Mesenchymal stem cell (in vitro differentiated cells and primary cell): ENCODE results near the gene BHMT.

Experiments
- DNase-seq: peaks from one replicate; pipeline ENCODE4 v3.0.0-alpha.2; 2013
- H2AFZ ChIP-seq: one replicate; pipeline ENCODE4 v1.6.1; 2013; ENCODE audit warnings: low read depth, mild to moderate bottlenecking, control low read depth, inconsistent platforms, low read length, moderate library complexity
- H2AK5ac ChIP-seq: 2 replicates; pipeline ENCODE4 v1.6.1; 2013; ENCODE audit warnings: low read length, moderate library complexity, mild to moderate bottlenecking, inconsistent platforms; ENCODE audit not compliant: severe bottlenecking
- H2BK120ac ChIP-seq: one replicate; pipeline ENCODE4 v1.6.1; 2013; ENCODE audit warnings: low read depth, mild to moderate bottlenecking, inconsistent platforms, low read length, moderate library complexity
- H2BK12ac ChIP-seq, 2 experiments: one replicate each; pipeline ENCODE4 v1.6.1; 2013; ENCODE audit warnings: inconsistent platforms in 2 of 2, low read length in 2 of 2, mild to moderate bottlenecking in 2 of 2, moderate library complexity in 2 of 2, control low read depth in 1 of 2
- H2BK15ac ChIP-seq: one replicate; pipeline ENCODE4 v1.6.1; 2013; ENCODE audit warnings: mild to moderate bottlenecking, low read depth, inconsistent platforms; ENCODE audit not compliant: poor library complexity, severe bottlenecking
- H2BK5ac ChIP-seq: 2 replicates; pipeline ENCODE4 v1.6.1; 2013; ENCODE audit warnings: low read depth, mild to moderate bottlenecking, low read length, control low read depth, inconsistent platforms; ENCODE audit not compliant: poor library complexity, severe bottlenecking
- H3K14ac ChIP-seq, 2 experiments: one replicate each; pipeline ENCODE4 v1.6.1; 2013; ENCODE audit warnings: inconsistent platforms in 2 of 2, low read length in 2 of 2, control low read depth in 1 of 2, mild to moderate bottlenecking in 1 of 2, moderate library complexity in 1 of 2
- H3K18ac ChIP-seq, 2 experiments: one replicate each; pipeline ENCODE4 v1.6.1; 2013; ENCODE audit warnings: inconsistent platforms in 2 of 2, low read length in 2 of 2, control low read depth in 1 of 2, low read depth in 1 of 2, mild to moderate bottlenecking in 1 of 2
- H3K23ac ChIP-seq, 2 experiments: one replicate each; pipeline ENCODE4 v1.6.1; 2013; ENCODE audit warnings: inconsistent platforms in 2 of 2, low read length in 2 of 2, mild to moderate bottlenecking in 2 of 2, moderate library complexity in 2 of 2, control low read depth in 1 of 2
- H3K27ac ChIP-seq: 2 replicates; pipeline ENCODE4 v1.5.1; 2013; ENCODE audit warnings: mild to moderate bottlenecking, moderate library complexity, low read length, control low read depth, inconsistent platforms; ENCODE audit not compliant: poor library complexity, severe bottlenecking
- H3K27me3 ChIP-seq, 2 experiments: 2 replicates each; pipeline versions ENCODE4 v1.6.1 to v1.7.0; 2013; ENCODE audit warnings: low read length in 2 of 2, mild to moderate bottlenecking in 2 of 2, moderate library complexity in 2 of 2, control low read depth in 1 of 2, inconsistent platforms in 1 of 2; ENCODE audit not compliant: control insufficient read depth in 1 of 2, insufficient read depth in 1 of 2
- H3K36me3 ChIP-seq, 2 experiments: 2 replicates each; pipeline versions ENCODE4 v1.6.1 to v1.7.0; 2013; ENCODE audit warnings: low read length in 2 of 2, control low read depth in 1 of 2, inconsistent platforms in 1 of 2, low read depth in 1 of 2, mild to moderate bottlenecking in 1 of 2; ENCODE audit not compliant: insufficient read depth in 2 of 2, control insufficient read depth in 1 of 2
- H3K4ac ChIP-seq, 2 experiments: one replicate each; pipeline ENCODE4 v1.6.1; 2013; ENCODE audit warnings: inconsistent platforms in 2 of 2, low read length in 2 of 2, mild to moderate bottlenecking in 2 of 2, moderate library complexity in 2 of 2, control low read depth in 1 of 2, low read depth in 1 of 2
- H3K4me1 ChIP-seq: 2 replicates; pipeline ENCODE4 v1.6.1; 2013; ENCODE audit warnings: low read depth, low read length, control low read depth; ENCODE audit not compliant: control insufficient read depth, insufficient read depth
- H3K4me2 ChIP-seq: 2 replicates; pipeline ENCODE4 v1.6.1; 2013; ENCODE audit warnings: low read length, mild to moderate bottlenecking, inconsistent platforms; ENCODE audit not compliant: poor library complexity, severe bottlenecking
- H3K4me3 ChIP-seq, 2 experiments: 2 replicates each; pipeline versions ENCODE4 v1.5.1 to v1.7.0; 2013; ENCODE audit warnings: low read length in 2 of 2, mild to moderate bottlenecking in 2 of 2, control low read depth in 1 of 2, low read depth in 1 of 2; ENCODE audit not compliant: insufficient read depth in 1 of 2
- H3K79me1 ChIP-seq: replicated peaks from 2 replicates; pipeline ENCODE4 v1.6.1; 2013; ENCODE audit warnings: mild to moderate bottlenecking, control low read depth, low read length, inconsistent platforms; ENCODE audit not compliant: poor library complexity, severe bottlenecking
- H3K9ac ChIP-seq: 2 replicates; pipeline ENCODE4 v1.7.0; 2013; ENCODE audit warnings: mild to moderate bottlenecking, low read length, moderate library complexity
- H3K9me3 ChIP-seq: 2 replicates; pipeline ENCODE4 v1.7.0; 2013; ENCODE audit warnings: mild to moderate bottlenecking, low read length; ENCODE audit not compliant: control insufficient read depth
- H4K8ac ChIP-seq: one replicate; pipeline ENCODE4 v1.6.1; 2013; ENCODE audit warnings: inconsistent platforms, mild to moderate bottlenecking, low read length, moderate library complexity
- H4K91ac ChIP-seq: one replicate; pipeline ENCODE4 v1.6.1; 2013; ENCODE audit warnings: mild to moderate bottlenecking, low read length, inconsistent platforms
- WGBS: methylation state at CpG from one replicate; pipeline ENCODE4 v1.1.7; 2013; ENCODE audit warnings: mixed read lengths; 5-methylcytosine and 5-hydroxymethylcytosine counted together

The BHMT gene

DNA sequence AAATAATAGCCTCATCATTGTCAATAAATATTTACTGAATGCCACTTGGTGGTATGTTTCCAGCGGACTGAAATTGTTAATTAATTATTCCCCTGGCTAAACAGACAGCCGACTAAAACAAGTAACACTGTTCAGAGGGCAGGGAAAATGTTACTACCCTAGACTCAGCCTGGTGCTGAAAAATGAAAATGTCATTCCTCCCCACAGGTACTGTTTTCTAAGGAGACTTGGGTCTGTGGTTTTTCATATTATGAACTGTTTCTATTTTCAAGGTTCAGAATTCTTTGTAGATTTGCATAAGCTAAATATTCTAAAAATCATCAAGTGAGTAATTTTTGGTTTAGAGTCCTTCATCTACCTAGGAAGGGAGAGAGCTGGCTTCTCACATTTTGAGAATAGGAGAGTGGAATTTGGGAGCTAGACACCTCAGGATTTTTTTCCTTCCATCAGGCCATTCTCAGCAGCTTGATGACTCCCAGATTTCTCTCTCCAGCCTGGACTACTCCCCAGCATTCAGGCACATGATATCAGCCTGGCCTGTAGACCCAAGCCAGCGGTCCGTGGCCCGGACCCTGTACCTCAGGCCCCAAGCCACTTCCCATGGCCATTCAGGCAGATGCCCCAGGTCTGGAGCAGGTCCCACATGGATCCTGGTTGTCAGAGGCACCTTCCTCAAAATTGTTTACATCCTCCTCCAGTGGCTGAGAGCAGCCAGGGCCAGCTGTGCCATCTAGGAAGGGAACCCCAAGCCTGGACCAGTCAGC lies 24.4 kb downstream of the BHMT start:
- WGBS = 92% methylated on average over 5 of the region's 5 CpGs
- H3K14ac ChIP-seq = no peak overlapping the region
- no peak overlapping the region for H3K18ac ChIP-seq
- DNase-seq = no peak
- H2AFZ ChIP-seq = no peak overlapping the region
- no peak overlapping the region for H3K27ac ChIP-seq
- H2BK12ac ChIP-seq = peak overlapping the region in 1 of 2 experiments; percentile 31
- no peak overlapping the region for H3K4me3 ChIP-seq
- H2BK120ac ChIP-seq = no peak overlapping the region
- no peaks in the 10 kb centered on the region for H3K27me3 ChIP-seq
- H3K36me3 ChIP-seq = no peaks in the 10 kb centered on the region
- H2BK5ac ChIP-seq = no peak overlapping the region
- no peak overlapping the region for H3K4ac ChIP-seq
- H4K91ac ChIP-seq = no peak overlapping the region
- H3K4me2 ChIP-seq = no peak overlapping the region
- peak overlapping the region; percentile 41 for H2AK5ac ChIP-seq
- H3K9me3 ChIP-seq = peaks cover 9% of the 10 kb centered on the region
- H3K9ac ChIP-seq = no peak overlapping the region
- H3K23ac ChIP-seq = no peak overlapping the region
- H3K79me1 ChIP-seq = no peaks in the 10 kb centered on the region
- H3K4me1 ChIP-seq = no peaks in the 10 kb centered on the region
- peak overlapping the region; percentile 93 for H2BK15ac ChIP-seq
- H4K8ac ChIP-seq = peak overlapping the region; percentile 36

DNA sequence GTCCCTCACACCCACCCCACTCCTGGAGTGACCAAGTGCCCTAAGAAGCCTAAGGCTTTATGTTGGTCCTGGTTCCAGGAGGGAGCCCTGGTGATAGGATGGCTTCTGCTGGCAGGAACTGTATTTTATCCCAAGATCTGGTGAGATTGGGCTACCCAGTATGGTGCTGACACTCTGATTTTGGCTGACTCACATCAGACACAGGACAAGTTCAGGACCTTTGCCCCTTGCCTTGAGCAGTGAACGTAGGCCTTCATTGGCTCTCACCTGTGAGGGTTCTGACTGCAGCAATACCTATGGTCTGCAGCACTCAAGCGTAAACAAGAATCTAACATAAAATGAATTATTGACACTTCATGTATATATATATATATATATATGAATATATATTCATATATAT lies 25.0 kb downstream of the BHMT start:
- 67% methylated on average over 1 of the region's 2 CpGs for WGBS
- Histone ChIP-seq H2BK12ac (peak overlapping the region in 1 of 2 experiments; percentile 31), H3K79me1 (no peaks in the 10 kb centered on the region), H3K27me3 (no peaks in the 10 kb centered on the region), H3K27ac (no peak overlapping the region), H3K4me1 (no peaks in the 10 kb centered on the region), H3K23ac (no peak overlapping the region), H3K9ac (no peak overlapping the region), H3K36me3 (no peaks in the 10 kb centered on the region), H3K9me3 (peaks cover 11% of the 10 kb centered on the region), H2BK15ac (no peak overlapping the region), H3K4ac (no peak overlapping the region), H3K4me2 (no peak overlapping the region), H2AFZ (no peak overlapping the region), H4K8ac (no peak overlapping the region), H3K4me3 (no peak overlapping the region), H4K91ac (no peak overlapping the region), H2BK5ac (no peak overlapping the region), H3K14ac (no peak overlapping the region), H2BK120ac (no peak overlapping the region), H2AK5ac (peak overlapping the region; percentile 41), H3K18ac (no peak overlapping the region)
- DNase-seq = no peak

DNA sequence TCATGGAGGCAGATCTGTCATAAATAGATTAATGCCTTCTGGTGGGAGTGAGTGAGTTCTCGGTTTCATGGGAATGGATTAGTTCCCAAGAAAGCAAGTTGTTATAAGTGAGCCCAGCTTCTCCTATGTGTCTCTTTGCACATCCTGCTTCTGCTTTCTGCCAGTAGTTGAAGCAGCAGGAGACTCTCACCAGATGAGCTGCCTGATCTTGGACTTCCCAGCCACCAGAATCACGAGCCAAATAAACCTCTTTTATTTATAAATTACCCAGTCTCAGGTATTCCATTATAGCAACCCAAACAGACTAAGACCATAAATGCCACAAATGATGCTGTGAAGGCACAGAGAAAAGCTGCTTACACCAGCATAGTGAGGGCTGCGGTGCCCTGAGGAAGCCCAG lies 28.9 kb downstream of the BHMT start:
- Histone ChIP-seq H3K79me1 (no peaks in the 10 kb centered on the region), H3K9me3 (peaks cover 11% of the 10 kb centered on the region), H3K18ac (no peak overlapping the region), H3K4ac (no peak overlapping the region), H3K4me2 (no peak overlapping the region), H3K23ac (no peak overlapping the region), H4K91ac (no peak overlapping the region), H3K9ac (no peak overlapping the region), H2BK5ac (no peak overlapping the region), H3K27ac (no peak overlapping the region), H2AK5ac (no peak overlapping the region), H4K8ac (no peak overlapping the region), H2AFZ (no peak overlapping the region), H3K27me3 (no peaks in the 10 kb centered on the region), H2BK120ac (no peak overlapping the region), H3K36me3 (no peaks in the 10 kb centered on the region), H3K14ac (no peak overlapping the region), H3K4me3 (no peak overlapping the region), H3K4me1 (peaks cover 4% of the 10 kb centered on the region), H2BK15ac (no peak overlapping the region), H2BK12ac (no peak overlapping the region)
- no peak for DNase-seq
- 75% methylated on average over 3 of the region's 3 CpGs for WGBS

DNA sequence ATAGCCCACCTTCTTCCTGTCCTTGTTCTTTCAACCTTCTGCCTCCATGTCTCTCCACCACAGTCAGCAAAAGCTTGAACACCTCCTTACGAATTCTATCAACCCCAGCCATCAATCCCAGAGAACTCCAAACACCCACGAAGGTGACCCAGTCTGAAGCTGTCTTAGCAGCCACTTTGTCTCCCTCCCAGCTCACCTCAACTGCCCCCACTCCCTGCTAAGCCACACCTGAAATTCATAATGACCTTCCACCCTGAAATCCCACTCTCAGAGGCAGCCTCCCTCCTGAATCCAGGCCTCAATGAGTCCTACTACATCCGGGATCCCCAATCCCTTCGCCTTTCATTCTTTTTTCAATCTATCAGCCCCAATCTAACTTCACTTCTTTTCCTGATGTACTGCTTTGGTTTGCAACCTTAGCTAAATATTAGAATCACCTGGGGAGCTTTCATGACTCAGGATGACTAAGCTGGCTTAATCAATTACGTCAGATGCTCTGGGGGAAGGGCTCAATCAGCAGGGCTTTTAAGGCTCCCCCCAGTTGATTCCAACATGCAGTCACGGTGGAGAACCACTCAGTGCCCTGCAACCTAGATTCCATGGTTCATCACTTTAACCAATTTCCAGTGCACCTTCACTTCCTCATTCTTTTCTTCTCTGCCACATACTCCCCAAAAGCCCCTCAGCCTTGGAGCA lies 32.2 kb downstream of the BHMT start:
- WGBS = 69% methylated on average over 6 of the region's 6 CpGs
- no peak overlapping the region for H3K4me2 ChIP-seq
- peak overlapping the region; percentile 68 for H2AK5ac ChIP-seq
- H3K27me3 ChIP-seq = no peaks in the 10 kb centered on the region
- no peak overlapping the region for H3K4ac ChIP-seq
- H3K9me3 ChIP-seq = peaks cover 11% of the 10 kb centered on the region
- no peak for DNase-seq
- no peak overlapping the region for H3K9ac ChIP-seq
- H3K79me1 ChIP-seq = no peaks in the 10 kb centered on the region
- H3K4me1 ChIP-seq = peaks cover 4% of the 10 kb centered on the region
- H3K36me3 ChIP-seq = no peaks in the 10 kb centered on the region
- H3K18ac ChIP-seq = no peak overlapping the region
- no peak overlapping the region for H3K4me3 ChIP-seq
- no peak overlapping the region for H2BK5ac ChIP-seq
- no peak overlapping the region for H3K23ac ChIP-seq
- no peak overlapping the region for H2AFZ ChIP-seq
- H2BK12ac ChIP-seq = no peak overlapping the region
- H4K8ac ChIP-seq = no peak overlapping the region
- no peak overlapping the region for H4K91ac ChIP-seq
- no peak overlapping the region for H3K14ac ChIP-seq
- H3K27ac ChIP-seq = peak overlapping the region; percentile 49
- H2BK15ac ChIP-seq = no peak overlapping the region
- no peak overlapping the region for H2BK120ac ChIP-seq
